SK-N-SH (cell line): ENCODE data around the gene SMYD3. TPM values are rescaled to one million over a fixed set of nuclear protein-coding genes. Genes with fewer than 3 reads are reported as not detected.

ENCODE experiments used
- CTCF ChIA-PET: fragments of 300-600, 350-600 bp; formaldehyde crosslinking; extraction: SDS; loops from one replicate; lab custom pipeline; 2021; lab: Yijun Ruan, JAX
- POLR2A ChIA-PET: fragments of 350-600 bp; sonication (Branson Sonifier 250); formaldehyde crosslinking; extraction: SDS; loops from one replicate; lab custom pipeline; 2020; ENCODE audit warnings: antibody characterized with exemption, inconsistent platforms; lab: Yijun Ruan, JAX
- DNase-seq: peaks from one replicate; pipeline ENCODE4 v3.0.0; 2012
- H2AFZ ChIP-seq: fragments of 200-600 bp; sonication (generic); 2 replicates; pipeline ENCODE4 v1.8.1; 2016; ENCODE audit warnings: antibody characterized with exemption, mild to moderate bottlenecking, low read depth
- H3F3A ChIP-seq: fragments of 200-600 bp; sonication (generic); replicated peaks from 2 replicates; pipeline ENCODE3; 2016; ENCODE audit warnings: antibody characterized with exemption, mild to moderate bottlenecking; ENCODE audit not compliant: insufficient read depth
- H3K27ac ChIP-seq, 2 experiments: fragments of 200-500 bp in 1 of 2; fragments of 200-600 bp in 1 of 2; sonication (Bioruptor generic) in 1 of 2; sonication (generic), shearing (Covaris generic) in 1 of 2; 2 replicates each; pipeline versions ENCODE4 v1.5.1 to v1.6.1; 2014 to 2016; ENCODE audit warnings: low read depth in 2 of 2, inconsistent platforms in 1 of 2, low read length in 1 of 2, mild to moderate bottlenecking in 1 of 2, mixed read lengths in 1 of 2
- H3K27me3 ChIP-seq: fragments of 200-600 bp; sonication (generic), shearing (Covaris generic); 2 replicates; pipeline ENCODE4 v1.6.1; 2016; ENCODE audit warnings: mixed run types; ENCODE audit not compliant: insufficient read depth
- H3K36me3 ChIP-seq, 2 experiments: fragments of 200-500 bp in 1 of 2; fragments of 200-600 bp in 1 of 2; sonication (Bioruptor generic) in 1 of 2; sonication (generic) in 1 of 2; replicated peaks in 1 of 2; 2 replicates each; pipeline versions ENCODE3 to v1.5.1; 2014 to 2016; ENCODE audit warnings: low read length in 1 of 2, mild to moderate bottlenecking in 1 of 2; ENCODE audit not compliant: insufficient read depth in 2 of 2, control insufficient read depth in 1 of 2
- H3K4me1 ChIP-seq, 2 experiments: fragments of 200-500 bp in 1 of 2; fragments of 200-600 bp in 1 of 2; sonication (Bioruptor generic) in 1 of 2; sonication (generic), shearing (Covaris generic) in 1 of 2; 2 replicates each; pipeline versions ENCODE4 v1.5.1 to v1.6.1; 2014 to 2016; ENCODE audit warnings: low read depth in 1 of 2, low read length in 1 of 2, mixed run types in 1 of 2; ENCODE audit not compliant: insufficient read depth in 2 of 2, control insufficient read depth in 1 of 2
- H3K4me2 ChIP-seq: fragments of 200-600 bp; sonication (generic), shearing (Covaris generic); 2 replicates; pipeline ENCODE4 v1.6.1; 2017; ENCODE audit warnings: mixed run types
- H3K4me3 ChIP-seq, 2 experiments: fragments of 200-500 bp in 1 of 2; fragments of 200-600 bp in 1 of 2; sonication (Bioruptor generic) in 1 of 2; sonication (generic), shearing (Covaris generic) in 1 of 2; 2 replicates each; pipeline versions ENCODE4 v1.5.1 to v1.8.1; 2014 to 2016; ENCODE audit warnings: low read depth in 2 of 2, inconsistent platforms in 1 of 2, low read length in 1 of 2, mild to moderate bottlenecking in 1 of 2, mixed read lengths in 1 of 2, moderate library complexity in 1 of 2
- H3K79me2 ChIP-seq: fragments of 200-600 bp; sonication (generic); 2 replicates; pipeline ENCODE4 v1.8.1; 2017; ENCODE audit warnings: mild to moderate bottlenecking; ENCODE audit not compliant: insufficient read depth
- H3K9ac ChIP-seq: fragments of 200-600 bp; sonication (generic); 2 replicates; pipeline ENCODE4 v1.6.1; 2017; ENCODE audit warnings: mixed run types
- H3K9me2 ChIP-seq: fragments of 200-600 bp; sonication (generic); 2 replicates; pipeline ENCODE4 v1.6.1; 2017; ENCODE audit warnings: mixed run types
- H3K9me3 ChIP-seq: fragments of 200-600 bp; sonication (generic); 2 replicates; pipeline ENCODE4 v1.6.1; 2017; ENCODE audit warnings: mixed run types, mild to moderate bottlenecking, moderate library complexity
- H4K20me1 ChIP-seq: fragments of 200-600 bp; sonication (generic); 2 replicates; pipeline ENCODE4 v1.6.1; 2017; ENCODE audit warnings: mild to moderate bottlenecking, mixed run types; ENCODE audit not compliant: insufficient read depth
- CHD2 ChIP-seq: fragments of 150-350 bp; IDR thresholded peaks from 2 replicates; pipeline ENCODE4 v1.6.1; 2018; ENCODE audit warnings: low read length; ENCODE audit not compliant: partially characterized antibody
- CTCF ChIP-seq: fragments of 200-600 bp; sonication (generic); IDR thresholded peaks from 2 replicates; pipeline ENCODE4 v1.6.1; 2017; ENCODE audit warnings: antibody characterized with exemption, mild to moderate bottlenecking, moderate library complexity
- FOSL2 ChIP-seq: IDR thresholded peaks from 2 replicates; pipeline ENCODE4 v1.4.0; 2012; ENCODE audit warnings: low read depth, mild to moderate bottlenecking, moderate library complexity, borderline replicate concordance
- FOXJ3 ChIP-seq: sonication (generic); formaldehyde crosslinking; IDR thresholded peaks from 2 replicates; pipeline ENCODE4 v1.5.1; 2020; ENCODE audit warnings: mild to moderate bottlenecking, missing genetic modification reagents
- FOXM1 ChIP-seq: IDR thresholded peaks from 2 replicates; pipeline ENCODE4 v1.4.0; 2012; ENCODE audit warnings: low read depth, mild to moderate bottlenecking
- JUND ChIP-seq: IDR thresholded peaks from 2 replicates; pipeline ENCODE4 v1.4.0; 2012
- MEF2A ChIP-seq: IDR thresholded peaks from 2 replicates; pipeline ENCODE4 v1.4.0; 2012; ENCODE audit warnings: low read depth, borderline replicate concordance
- MXI1 ChIP-seq: IDR thresholded peaks from 2 replicates; pipeline ENCODE4 v1.6.1; 2012; ENCODE audit warnings: mild to moderate bottlenecking, low read depth, low read length, improper control_type of control experiment
- NRF1 ChIP-seq: IDR thresholded peaks from 2 replicates; pipeline ENCODE4 v1.6.1; 2012; ENCODE audit warnings: low read depth, mild to moderate bottlenecking, low read length
- PBX3 ChIP-seq: IDR thresholded peaks from 2 replicates; pipeline ENCODE4; 2012
- POLR2AphosphoS5 ChIP-seq: IDR thresholded peaks from 2 replicates; pipeline ENCODE4 v1.6.1; 2012; ENCODE audit warnings: low read depth, low read length
- RCOR1 ChIP-seq: fragments of 150-350 bp; IDR thresholded peaks from 2 replicates; pipeline ENCODE4 v1.6.1; 2017; ENCODE audit warnings: antibody characterized with exemption, low read length
- YY1 ChIP-seq: IDR thresholded peaks from 2 replicates; pipeline ENCODE4 v1.4.0; 2012; ENCODE audit warnings: low read depth, mild to moderate bottlenecking
- WGBS: methylation state at CpG from one replicate; pipeline ENCODE4 v1.1.6; 2017; ENCODE audit warnings: low lambda C conversion rate; 5-methylcytosine and 5-hydroxymethylcytosine counted together
- polyA plus RNA-seq, 3 experiments: library from polyadenylated mRNA; depleted of rRNA; stranded (reverse); fragments of >200 nt; gene quantifications; 2 replicates each; pipeline ENCODE4 v1.2.3, GENCODE V29; 2012

Gene SMYD3
- polyA plus RNA-seq, 1 of the 3 experiments (the other 2 are of a cell fraction) = 31.4 TPM

GRCh38 chr1:246107516-246108277 is 399.4 kb downstream of the SMYD3 start (continued):
- TF ChIP-seq RCOR1 (peak; percentile 67; the same call in 1 of the 2 replicates), MXI1 (peak; percentile 46; the same call in 1 of the 2 replicates), MEF2A (no peak), CHD2 (peak; percentile 69), POLR2AphosphoS5 (0 out of 2 replicates have a peak, but pooled peaks have one; percentile 21), JUND (peak; percentile 50), FOXM1 (no peak), CTCF (no peak)

- no peak for DNase-seq
- peak overlapping the region; percentile 50 to 90; a peak in 3 of 4 replicates for H3K27ac ChIP-seq
- H3K4me2 ChIP-seq = no peak overlapping the region
- H3K4me1 ChIP-seq = peaks cover 21% of the 10 kb centered on the region in 2 experiments; a peak in 3 of 4 replicates
- no peaks in the 10 kb centered on the region for H3K79me2 ChIP-seq
- TF ChIP-seq FOXJ3 (CRISPR knock-in tag) = no peak
- TF ChIP-seq FOSL2 = peak; percentile 28; the same call in 1 of the 2 replicates
- TF ChIP-seq PBX3 = 0 out of 2 replicates have a peak, but pooled peaks have one; percentile 17
- TF ChIP-seq NRF1 = no peak
- H2AFZ ChIP-seq = no peak overlapping the region
- H3K36me3 ChIP-seq = no peaks in the 10 kb centered on the region
- ChIA-PET CTCF (no interaction called here), POLR2A (no interaction called here)
- WGBS = 79% methylated on average over 5 of the region's 5 CpGs
- H3K9me2 ChIP-seq = no peaks in the 10 kb centered on the region
- no peaks in the 10 kb centered on the region for H4K20me1 ChIP-seq
- no peak overlapping the region for H3K4me3 ChIP-seq
- H3K9ac ChIP-seq = no peak overlapping the region
- no peaks in the 10 kb centered on the region for H3K27me3 ChIP-seq
- no peaks in the 10 kb centered on the region for H3K9me3 ChIP-seq
- H3F3A ChIP-seq = peaks cover 14% of the 10 kb centered on the region
Observed at GRCh38 chr1:246106342-246106763, 400.7 kb downstream of the SMYD3 start.

- Histone ChIP-seq H3K4me1 (peaks cover 14 to 21% of the 10 kb centered on the region in 2 experiments; a peak in 3 of 4 replicates), H3K79me2 (no peaks in the 10 kb centered on the region), H3F3A (peaks cover 14% of the 10 kb centered on the region), H3K4me3 (no peak overlapping the region), H3K9ac (no peak overlapping the region), H4K20me1 (no peaks in the 10 kb centered on the region), H3K27me3 (no peaks in the 10 kb centered on the region), H3K27ac (no peak overlapping the region), H2AFZ (no peak overlapping the region), H3K36me3 (no peaks in the 10 kb centered on the region), H3K9me2 (no peaks in the 10 kb centered on the region), H3K9me3 (no peaks in the 10 kb centered on the region), H3K4me2 (no peak overlapping the region)
- ChIA-PET CTCF (no interaction called here), POLR2A (no interaction called here)
- DNase-seq = no peak
- TF ChIP-seq FOSL2 (peak; percentile 21; the same call in 1 of the 2 replicates), YY1 (no peak)
- WGBS = 59% methylated on average over 5 of the region's 5 CpGs
Observed at GRCh38 chr1:246104927-246105326, 402.2 kb downstream of the SMYD3 start.
